C4-2B (cell line): ENCODE results near the gene CLHC1.

Experiments
- ZFX ChIP-seq: fragments of 450-650 bp; IDR thresholded peaks from 2 replicates; pipeline ENCODE4 v1.6.1; 2017
- TF ChIP-seq, protein P1 (sequence below): fragments of 450-650 bp; conservative IDR thresholded peaks from 2 replicates; pipeline ENCODE4 v1.5.1; 2017; ENCODE audit warnings: mild to moderate bottlenecking

DNA sequence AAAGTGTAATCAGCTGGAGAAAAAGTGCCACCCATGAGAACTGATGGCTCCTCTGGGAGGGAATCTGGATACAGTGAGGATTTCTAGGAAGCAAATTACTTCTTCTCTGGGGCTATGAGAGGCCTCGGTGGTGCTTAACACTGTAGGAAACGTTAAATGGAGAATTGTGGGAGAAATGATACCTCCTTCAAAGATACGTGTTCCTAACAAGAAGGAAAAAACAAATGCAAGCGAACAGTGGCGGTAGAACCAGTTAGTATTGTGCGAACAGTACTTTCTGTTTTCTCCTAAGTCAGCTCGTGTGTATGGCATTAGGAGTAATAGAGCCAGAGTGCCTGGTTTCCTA lies 37.5 kb upstream of the CLHC1 start:
- TF ChIP-seq, protein P1, sequence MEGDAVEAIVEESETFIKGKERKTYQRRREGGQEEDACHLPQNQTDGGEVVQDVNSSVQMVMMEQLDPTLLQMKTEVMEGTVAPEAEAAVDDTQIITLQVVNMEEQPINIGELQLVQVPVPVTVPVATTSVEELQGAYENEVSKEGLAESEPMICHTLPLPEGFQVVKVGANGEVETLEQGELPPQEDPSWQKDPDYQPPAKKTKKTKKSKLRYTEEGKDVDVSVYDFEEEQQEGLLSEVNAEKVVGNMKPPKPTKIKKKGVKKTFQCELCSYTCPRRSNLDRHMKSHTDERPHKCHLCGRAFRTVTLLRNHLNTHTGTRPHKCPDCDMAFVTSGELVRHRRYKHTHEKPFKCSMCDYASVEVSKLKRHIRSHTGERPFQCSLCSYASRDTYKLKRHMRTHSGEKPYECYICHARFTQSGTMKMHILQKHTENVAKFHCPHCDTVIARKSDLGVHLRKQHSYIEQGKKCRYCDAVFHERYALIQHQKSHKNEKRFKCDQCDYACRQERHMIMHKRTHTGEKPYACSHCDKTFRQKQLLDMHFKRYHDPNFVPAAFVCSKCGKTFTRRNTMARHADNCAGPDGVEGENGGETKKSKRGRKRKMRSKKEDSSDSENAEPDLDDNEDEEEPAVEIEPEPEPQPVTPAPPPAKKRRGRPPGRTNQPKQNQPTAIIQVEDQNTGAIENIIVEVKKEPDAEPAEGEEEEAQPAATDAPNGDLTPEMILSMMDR, result no peak
- TF ChIP-seq ZFX, result no peak
